ENCODE data around the gene RCAN1. TPM values are rescaled to one million over a fixed set of nuclear protein-coding genes. Genes with fewer than 3 reads are reported as not detected.

Gene RCAN1
- total and polyA plus RNA-seq, 2 of the 13 experiments (the other 11 are each of a cell fraction or from before 2014, with no cell fraction given) = 9.4 to 34.1 TPM

DNA sequence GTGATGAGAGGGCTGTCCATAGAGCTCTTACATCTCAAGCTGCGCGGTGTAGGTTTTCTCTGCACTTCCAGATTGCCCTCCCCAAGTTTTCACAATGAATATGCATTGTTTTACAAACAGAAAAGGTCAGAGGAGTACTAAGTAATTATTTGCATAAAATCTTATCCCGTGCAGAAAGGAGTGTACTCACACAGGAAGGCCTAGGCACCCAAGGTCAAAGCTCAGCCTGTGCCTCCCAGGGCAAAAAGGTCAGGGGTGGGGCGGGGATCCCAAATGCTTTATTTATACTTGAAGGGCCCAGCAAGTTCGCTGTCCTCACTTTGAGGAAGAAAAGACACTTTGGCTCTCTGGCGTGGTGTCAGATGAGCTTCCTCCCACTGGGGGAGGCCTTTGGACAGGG, 92.6 kb downstream of the RCAN1 start (continued):
- TF ChIP-seq, protein P1, sequence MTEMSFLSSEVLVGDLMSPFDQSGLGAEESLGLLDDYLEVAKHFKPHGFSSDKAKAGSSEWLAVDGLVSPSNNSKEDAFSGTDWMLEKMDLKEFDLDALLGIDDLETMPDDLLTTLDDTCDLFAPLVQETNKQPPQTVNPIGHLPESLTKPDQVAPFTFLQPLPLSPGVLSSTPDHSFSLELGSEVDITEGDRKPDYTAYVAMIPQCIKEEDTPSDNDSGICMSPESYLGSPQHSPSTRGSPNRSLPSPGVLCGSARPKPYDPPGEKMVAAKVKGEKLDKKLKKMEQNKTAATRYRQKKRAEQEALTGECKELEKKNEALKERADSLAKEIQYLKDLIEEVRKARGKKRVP (CRISPR knock-in tag; IDR thresholded peaks at IDR 0.05) = no peak
- TF ChIP-seq MED13 (CRISPR knock-in tag; IDR thresholded peaks at IDR 0.05) = no peak
- TF ChIP-seq, protein P2, sequence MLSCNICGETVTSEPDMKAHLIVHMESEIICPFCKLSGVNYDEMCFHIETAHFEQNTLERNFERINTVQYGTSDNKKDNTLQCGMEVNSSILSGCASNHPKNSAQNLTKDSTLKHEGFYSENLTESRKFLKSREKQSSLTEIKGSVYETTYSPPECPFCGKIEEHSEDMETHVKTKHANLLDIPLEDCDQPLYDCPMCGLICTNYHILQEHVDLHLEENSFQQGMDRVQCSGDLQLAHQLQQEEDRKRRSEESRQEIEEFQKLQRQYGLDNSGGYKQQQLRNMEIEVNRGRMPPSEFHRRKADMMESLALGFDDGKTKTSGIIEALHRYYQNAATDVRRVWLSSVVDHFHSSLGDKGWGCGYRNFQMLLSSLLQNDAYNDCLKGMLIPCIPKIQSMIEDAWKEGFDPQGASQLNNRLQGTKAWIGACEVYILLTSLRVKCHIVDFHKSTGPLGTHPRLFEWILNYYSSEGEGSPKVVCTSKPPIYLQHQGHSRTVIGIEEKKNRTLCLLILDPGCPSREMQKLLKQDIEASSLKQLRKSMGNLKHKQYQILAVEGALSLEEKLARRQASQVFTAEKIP (CRISPR knock-in tag; IDR thresholded peaks at IDR 0.05; ENCODE audit: borderline replicate concordance) = no peak
- TF ChIP-seq CEBPG (CRISPR knock-in tag; IDR thresholded peaks at IDR 0.05) = no peak
- TF ChIP-seq HNRNPL (IDR thresholded peaks at IDR 0.05; ENCODE audit: low read depth, low read length) = no peak
- no peak for TF ChIP-seq ZNF383 (CRISPR knock-in tag; IDR thresholded peaks at IDR 0.05; ENCODE audit: borderline replicate concordance)
- peak; percentile 86 for TF ChIP-seq SKI (IDR thresholded peaks at IDR 0.05; ENCODE audit: partially characterized antibody)
- no peak for TF ChIP-seq ZNF83 (CRISPR knock-in tag; IDR thresholded peaks at IDR 0.05; ENCODE audit: borderline replicate concordance)
- 0 out of 2 replicates have a peak, but pooled peaks have one; percentile 60 for TF ChIP-seq MEF2D (CRISPR knock-in tag; IDR thresholded peaks at IDR 0.05)
- TF ChIP-seq, protein P3, sequence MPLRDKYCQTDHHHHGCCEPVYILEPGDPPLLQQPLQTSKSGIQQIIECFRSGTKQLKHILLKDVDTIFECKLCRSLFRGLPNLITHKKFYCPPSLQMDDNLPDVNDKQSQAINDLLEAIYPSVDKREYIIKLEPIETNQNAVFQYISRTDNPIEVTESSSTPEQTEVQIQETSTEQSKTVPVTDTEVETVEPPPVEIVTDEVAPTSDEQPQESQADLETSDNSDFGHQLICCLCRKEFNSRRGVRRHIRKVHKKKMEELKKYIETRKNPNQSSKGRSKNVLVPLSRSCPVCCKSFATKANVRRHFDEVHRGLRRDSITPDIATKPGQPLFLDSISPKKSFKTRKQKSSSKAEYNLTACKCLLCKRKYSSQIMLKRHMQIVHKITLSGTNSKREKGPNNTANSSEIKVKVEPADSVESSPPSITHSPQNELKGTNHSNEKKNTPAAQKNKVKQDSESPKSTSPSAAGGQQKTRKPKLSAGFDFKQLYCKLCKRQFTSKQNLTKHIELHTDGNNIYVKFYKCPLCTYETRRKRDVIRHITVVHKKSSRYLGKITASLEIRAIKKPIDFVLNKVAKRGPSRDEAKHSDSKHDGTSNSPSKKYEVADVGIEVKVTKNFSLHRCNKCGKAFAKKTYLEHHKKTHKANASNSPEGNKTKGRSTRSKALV (CRISPR knock-in tag; IDR thresholded peaks at IDR 0.05) = no peak
- no peak for TF ChIP-seq ZNF143 (CRISPR knock-in tag; IDR thresholded peaks at IDR 0.05)
- no peak for TF ChIP-seq ZNF879 (CRISPR knock-in tag; IDR thresholded peaks at IDR 0.05)
- TF ChIP-seq, protein P4, sequence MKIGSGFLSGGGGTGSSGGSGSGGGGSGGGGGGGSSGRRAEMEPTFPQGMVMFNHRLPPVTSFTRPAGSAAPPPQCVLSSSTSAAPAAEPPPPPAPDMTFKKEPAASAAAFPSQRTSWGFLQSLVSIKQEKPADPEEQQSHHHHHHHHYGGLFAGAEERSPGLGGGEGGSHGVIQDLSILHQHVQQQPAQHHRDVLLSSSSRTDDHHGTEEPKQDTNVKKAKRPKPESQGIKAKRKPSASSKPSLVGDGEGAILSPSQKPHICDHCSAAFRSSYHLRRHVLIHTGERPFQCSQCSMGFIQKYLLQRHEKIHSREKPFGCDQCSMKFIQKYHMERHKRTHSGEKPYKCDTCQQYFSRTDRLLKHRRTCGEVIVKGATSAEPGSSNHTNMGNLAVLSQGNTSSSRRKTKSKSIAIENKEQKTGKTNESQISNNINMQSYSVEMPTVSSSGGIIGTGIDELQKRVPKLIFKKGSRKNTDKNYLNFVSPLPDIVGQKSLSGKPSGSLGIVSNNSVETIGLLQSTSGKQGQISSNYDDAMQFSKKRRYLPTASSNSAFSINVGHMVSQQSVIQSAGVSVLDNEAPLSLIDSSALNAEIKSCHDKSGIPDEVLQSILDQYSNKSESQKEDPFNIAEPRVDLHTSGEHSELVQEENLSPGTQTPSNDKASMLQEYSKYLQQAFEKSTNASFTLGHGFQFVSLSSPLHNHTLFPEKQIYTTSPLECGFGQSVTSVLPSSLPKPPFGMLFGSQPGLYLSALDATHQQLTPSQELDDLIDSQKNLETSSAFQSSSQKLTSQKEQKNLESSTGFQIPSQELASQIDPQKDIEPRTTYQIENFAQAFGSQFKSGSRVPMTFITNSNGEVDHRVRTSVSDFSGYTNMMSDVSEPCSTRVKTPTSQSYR (CRISPR knock-in tag; IDR thresholded peaks at IDR 0.05; ENCODE audit: borderline replicate concordance) = peak; percentile 51; the same call in 1 of the 2 replicates
- TF ChIP-seq, protein P5, sequence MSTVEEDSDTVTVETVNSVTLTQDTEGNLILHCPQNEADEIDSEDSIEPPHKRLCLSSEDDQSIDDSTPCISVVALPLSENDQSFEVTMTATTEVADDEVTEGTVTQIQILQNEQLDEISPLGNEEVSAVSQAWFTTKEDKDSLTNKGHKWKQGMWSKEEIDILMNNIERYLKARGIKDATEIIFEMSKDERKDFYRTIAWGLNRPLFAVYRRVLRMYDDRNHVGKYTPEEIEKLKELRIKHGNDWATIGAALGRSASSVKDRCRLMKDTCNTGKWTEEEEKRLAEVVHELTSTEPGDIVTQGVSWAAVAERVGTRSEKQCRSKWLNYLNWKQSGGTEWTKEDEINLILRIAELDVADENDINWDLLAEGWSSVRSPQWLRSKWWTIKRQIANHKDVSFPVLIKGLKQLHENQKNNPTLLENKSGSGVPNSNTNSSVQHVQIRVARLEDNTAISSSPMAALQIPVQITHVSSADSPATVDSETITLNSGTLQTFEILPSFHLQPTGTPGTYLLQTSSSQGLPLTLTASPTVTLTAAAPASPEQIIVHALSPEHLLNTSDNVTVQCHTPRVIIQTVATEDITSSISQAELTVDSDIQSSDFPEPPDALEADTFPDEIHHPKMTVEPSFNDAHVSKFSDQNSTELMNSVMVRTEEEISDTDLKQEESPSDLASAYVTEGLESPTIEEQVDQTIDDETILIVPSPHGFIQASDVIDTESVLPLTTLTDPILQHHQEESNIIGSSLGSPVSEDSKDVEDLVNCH (CRISPR knock-in tag; IDR thresholded peaks at IDR 0.05) = no peak
- TF ChIP-seq, protein P6, sequence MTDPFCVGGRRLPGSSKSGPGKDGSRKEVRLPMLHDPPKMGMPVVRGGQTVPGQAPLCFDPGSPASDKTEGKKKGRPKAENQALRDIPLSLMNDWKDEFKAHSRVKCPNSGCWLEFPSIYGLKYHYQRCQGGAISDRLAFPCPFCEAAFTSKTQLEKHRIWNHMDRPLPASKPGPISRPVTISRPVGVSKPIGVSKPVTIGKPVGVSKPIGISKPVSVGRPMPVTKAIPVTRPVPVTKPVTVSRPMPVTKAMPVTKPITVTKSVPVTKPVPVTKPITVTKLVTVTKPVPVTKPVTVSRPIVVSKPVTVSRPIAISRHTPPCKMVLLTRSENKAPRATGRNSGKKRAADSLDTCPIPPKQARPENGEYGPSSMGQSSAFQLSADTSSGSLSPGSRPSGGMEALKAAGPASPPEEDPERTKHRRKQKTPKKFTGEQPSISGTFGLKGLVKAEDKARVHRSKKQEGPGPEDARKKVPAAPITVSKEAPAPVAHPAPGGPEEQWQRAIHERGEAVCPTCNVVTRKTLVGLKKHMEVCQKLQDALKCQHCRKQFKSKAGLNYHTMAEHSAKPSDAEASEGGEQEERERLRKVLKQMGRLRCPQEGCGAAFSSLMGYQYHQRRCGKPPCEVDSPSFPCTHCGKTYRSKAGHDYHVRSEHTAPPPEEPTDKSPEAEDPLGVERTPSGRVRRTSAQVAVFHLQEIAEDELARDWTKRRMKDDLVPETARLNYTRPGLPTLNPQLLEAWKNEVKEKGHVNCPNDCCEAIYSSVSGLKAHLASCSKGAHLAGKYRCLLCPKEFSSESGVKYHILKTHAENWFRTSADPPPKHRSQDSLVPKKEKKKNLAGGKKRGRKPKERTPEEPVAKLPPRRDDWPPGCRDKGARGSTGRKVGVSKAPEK (CRISPR knock-in tag; IDR thresholded peaks at IDR 0.05; ENCODE audit: borderline replicate concordance) = no peak
- no peak for TF ChIP-seq ZNF296 (CRISPR knock-in tag; conservative IDR thresholded peaks at IDR 0.05)

All from HepG2 (cell line).